CD14-positive monocyte (primary cell): ENCODE data around the gene KRTAP17-1. TPM values are rescaled to one million over a fixed set of nuclear protein-coding genes. Genes with fewer than 3 reads are reported as not detected.

Experiments
- DNase-seq, 3 donors: peaks; one replicate each; pipeline ENCODE4 v3.0.0-alpha.2; 2011 to 2022
- H2AFZ ChIP-seq: 2 replicates; pipeline ENCODE4 v1.6.0; 2012; ENCODE audit warnings: mild to moderate bottlenecking, low read depth, low read length, inconsistent platforms; ENCODE audit not compliant: insufficient read depth, poor library complexity, severe bottlenecking
- H3K27ac ChIP-seq, 2 donors: 1 replicate in 1 of 2; 2 replicates in 1 of 2; pipeline ENCODE4 v1.5.1; 2012 to 2013; ENCODE audit warnings: low read length in 2 of 2, control low read depth in 1 of 2, inconsistent platforms in 1 of 2, low read depth in 1 of 2, mild to moderate bottlenecking in 1 of 2
- H3K27me3 ChIP-seq, 2 donors: one replicate each; pipeline versions ENCODE4 v1.6.0 to v1.6.1; 2011 to 2013; ENCODE audit warnings: low read length in 2 of 2; ENCODE audit not compliant: control insufficient read depth in 2 of 2, insufficient read depth in 2 of 2
- H3K36me3 ChIP-seq, 2 donors: replicated peaks in 1 of 2; 1 replicate in 1 of 2; 2 replicates in 1 of 2; pipeline versions ENCODE4 v1.5.1 to v1.6.1; 2012 to 2013; ENCODE audit warnings: low read length in 2 of 2, control low read depth in 1 of 2, inconsistent platforms in 1 of 2, mild to moderate bottlenecking in 1 of 2; ENCODE audit not compliant: insufficient read depth in 2 of 2, control insufficient read depth in 1 of 2
- H3K4me1 ChIP-seq, 2 donors: 1 replicate in 1 of 2; 2 replicates in 1 of 2; pipeline versions ENCODE4 v1.5.1 to v1.6.1; 2012 to 2013; ENCODE audit warnings: low read length in 2 of 2, control low read depth in 1 of 2, inconsistent platforms in 1 of 2, mild to moderate bottlenecking in 1 of 2, moderate library complexity in 1 of 2; ENCODE audit not compliant: insufficient read depth in 2 of 2, control insufficient read depth in 1 of 2
- H3K4me2 ChIP-seq: replicated peaks from 2 replicates; pipeline ENCODE3; 2012; ENCODE audit warnings: low read length, moderate library complexity, mild to moderate bottlenecking; ENCODE audit not compliant: poor library complexity, severe bottlenecking; ENCODE audit errors: extremely low read depth
- H3K4me3 ChIP-seq, 3 experiments: fragments of 200-600 bp in 1 of 3; sonication (generic) in 1 of 3; replicated peaks in 1 of 3; 1 replicate in 2 of 3; 2 replicates in 1 of 3; pipeline ENCODE4 v1.5.1; 2011 to 2013; ENCODE audit warnings: low read length in 3 of 3, mild to moderate bottlenecking in 3 of 3, control low read depth in 2 of 3, low read depth in 2 of 3, inconsistent platforms in 1 of 3, moderate library complexity in 1 of 3
- H3K79me2 ChIP-seq: 2 replicates; pipeline ENCODE4 v1.6.0; 2012; ENCODE audit warnings: mild to moderate bottlenecking, control low read depth, inconsistent platforms, low read length, moderate library complexity; ENCODE audit not compliant: insufficient read depth
- H3K9ac ChIP-seq: 2 replicates; pipeline ENCODE4 v1.6.0; 2017; ENCODE audit warnings: low read length, mild to moderate bottlenecking; ENCODE audit not compliant: insufficient read depth, poor library complexity, severe bottlenecking
- H3K9me3 ChIP-seq, 2 donors: replicated peaks in 1 of 2; 1 replicate in 1 of 2; 2 replicates in 1 of 2; pipeline versions ENCODE4 v1.5.1 to v1.6.1; 2012 to 2013; ENCODE audit warnings: low read length in 2 of 2, control low read depth in 1 of 2; ENCODE audit not compliant: control insufficient read depth in 1 of 2, insufficient read depth in 1 of 2
- H4K20me1 ChIP-seq: 2 replicates; pipeline ENCODE4 v1.6.0; 2012; ENCODE audit warnings: mild to moderate bottlenecking, low read length, control low read depth, moderate library complexity; ENCODE audit not compliant: insufficient read depth
- H3K27ac Mint-ChIP-seq, 7 donors: one replicate each; pipeline ENCODE4 v1.8.0; 2020; ENCODE audit warnings: mild to moderate bottlenecking in 7 of 7, mixed read lengths in 7 of 7, moderate library complexity in 6 of 7, inconsistent platforms in 2 of 7
- H3K27me3 Mint-ChIP-seq, 3 donors: one replicate each; pipeline ENCODE4 v1.8.0; 2021 to 2022; ENCODE audit warnings: low read depth in 3 of 3, mild to moderate bottlenecking in 3 of 3, mixed read lengths in 3 of 3, moderate library complexity in 3 of 3, inconsistent platforms in 1 of 3
- H3K36me3 Mint-ChIP-seq, 2 donors: one replicate each; pipeline ENCODE4 v1.8.0; 2020; ENCODE audit warnings: mixed read lengths in 2 of 2, inconsistent platforms in 1 of 2, mild to moderate bottlenecking in 1 of 2
- H3K4me1 Mint-ChIP-seq: one replicate; pipeline ENCODE4 v1.8.0; 2020; ENCODE audit warnings: mild to moderate bottlenecking, mixed read lengths
- H3K4me3 Mint-ChIP-seq, 2 donors: one replicate each; pipeline ENCODE4 v1.8.0; 2020; ENCODE audit warnings: mild to moderate bottlenecking in 2 of 2, mixed read lengths in 2 of 2, moderate library complexity in 1 of 2
- H3K9me3 Mint-ChIP-seq, 7 donors: one replicate each; pipeline ENCODE4 v1.8.0; 2020 to 2022; ENCODE audit warnings: mixed read lengths in 7 of 7, mild to moderate bottlenecking in 6 of 7, moderate library complexity in 6 of 7, inconsistent platforms in 2 of 7
- whole genome bisulfite sequencing: methylation state at CpG from one replicate; pipeline ENCODE4 v1.1.5; 2013; ENCODE audit warnings: missing lambda C conversion rate; ENCODE audit not compliant: insufficient coverage; 5-methylcytosine and 5-hydroxymethylcytosine counted together
- intact Hi-C, 2 donors: fragments of 100-400 bp; cut with micrococcal nuclease; formaldehyde crosslinking; loops; one replicate each; pipeline versions ENCODE4 v1.15.0 to v1.15.1; 2023
- polyA plus RNA-seq, 3 donors: library from polyadenylated mRNA; depleted of rRNA in 1 of 3; unstranded in 2 of 3; stranded (reverse) in 1 of 3; fragments of 300-500 nt in 2 of 3; fragments of >200 nt in 1 of 3; fragmentation: Illumina TruSeq in 2 of 3; gene quantifications; 1 replicate in 2 of 3; 2 replicates in 1 of 3; pipeline ENCODE4 v1.2.3, GENCODE V29; 2012 to 2021
- TF ChIP-seq, protein P1 (sequence below): fragments of 200-600 bp; IDR thresholded peaks from one replicate; pipeline ENCODE4 v1.8.0; 2022; ENCODE audit warnings: antibody characterized with exemption, mild to moderate bottlenecking

KRTAP17-1 gene
- polyA plus RNA-seq, 3 donors, result not detected

DNA sequence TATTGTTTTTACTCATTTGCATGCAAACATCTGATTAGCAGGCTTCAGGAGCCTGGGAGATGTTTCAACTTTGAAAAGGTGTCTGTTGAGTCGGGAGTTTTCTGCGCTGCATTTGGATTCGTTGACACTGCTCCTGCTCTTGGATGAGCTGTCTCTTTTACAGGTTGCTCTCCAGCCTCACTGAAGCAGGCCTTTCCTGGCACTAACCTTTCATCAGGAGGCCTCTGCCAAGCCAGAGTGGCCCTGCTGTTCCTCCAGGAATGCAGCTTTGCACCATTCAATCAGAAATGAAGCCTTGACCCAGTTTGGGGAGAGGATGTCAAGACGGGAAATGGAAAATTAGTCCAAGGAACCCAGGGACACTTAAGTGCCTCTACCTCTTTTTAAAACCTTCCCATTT, 12.5 kb downstream of the KRTAP17-1 start:
- Histone ChIP-seq H3K4me3 (no peak overlapping the region), H3K9me3 (peaks cover 0 to 2% of the 10 kb centered on the region in 2 donors), H3K27ac (no peak overlapping the region), H3K4me1 (peaks cover 23 to 26% of the 10 kb centered on the region in 2 donors), H3K4me2 (no peak overlapping the region), H3K27me3 (no peaks in the 10 kb centered on the region), H3K79me2 (no peaks in the 10 kb centered on the region), H4K20me1 (no peaks in the 10 kb centered on the region), H2AFZ (peak overlapping the region; percentile 27), H3K9ac (no peak overlapping the region), H3K36me3 (no peaks in the 10 kb centered on the region)
- TF ChIP-seq, protein P1, sequence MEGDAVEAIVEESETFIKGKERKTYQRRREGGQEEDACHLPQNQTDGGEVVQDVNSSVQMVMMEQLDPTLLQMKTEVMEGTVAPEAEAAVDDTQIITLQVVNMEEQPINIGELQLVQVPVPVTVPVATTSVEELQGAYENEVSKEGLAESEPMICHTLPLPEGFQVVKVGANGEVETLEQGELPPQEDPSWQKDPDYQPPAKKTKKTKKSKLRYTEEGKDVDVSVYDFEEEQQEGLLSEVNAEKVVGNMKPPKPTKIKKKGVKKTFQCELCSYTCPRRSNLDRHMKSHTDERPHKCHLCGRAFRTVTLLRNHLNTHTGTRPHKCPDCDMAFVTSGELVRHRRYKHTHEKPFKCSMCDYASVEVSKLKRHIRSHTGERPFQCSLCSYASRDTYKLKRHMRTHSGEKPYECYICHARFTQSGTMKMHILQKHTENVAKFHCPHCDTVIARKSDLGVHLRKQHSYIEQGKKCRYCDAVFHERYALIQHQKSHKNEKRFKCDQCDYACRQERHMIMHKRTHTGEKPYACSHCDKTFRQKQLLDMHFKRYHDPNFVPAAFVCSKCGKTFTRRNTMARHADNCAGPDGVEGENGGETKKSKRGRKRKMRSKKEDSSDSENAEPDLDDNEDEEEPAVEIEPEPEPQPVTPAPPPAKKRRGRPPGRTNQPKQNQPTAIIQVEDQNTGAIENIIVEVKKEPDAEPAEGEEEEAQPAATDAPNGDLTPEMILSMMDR, result no peak
- Mint-ChIP-seq H3K4me1 (peaks cover 27% of the 10 kb centered on the region), H3K27me3 (peaks cover 0 to 10% (median 6%) of the 10 kb centered on the region in 3 donors), H3K36me3 (no peaks in the 10 kb centered on the region), H3K9me3 (peaks cover 4 to 17% (median 7%) of the 10 kb centered on the region in 7 donors), H3K4me3 (no peak overlapping the region), H3K27ac (no peak overlapping the region)
- no peak for DNase-seq
- 100% methylated on average over 3 of the region's 4 CpGs for WGBS
- intact Hi-C loops, result no loop called here

DNA sequence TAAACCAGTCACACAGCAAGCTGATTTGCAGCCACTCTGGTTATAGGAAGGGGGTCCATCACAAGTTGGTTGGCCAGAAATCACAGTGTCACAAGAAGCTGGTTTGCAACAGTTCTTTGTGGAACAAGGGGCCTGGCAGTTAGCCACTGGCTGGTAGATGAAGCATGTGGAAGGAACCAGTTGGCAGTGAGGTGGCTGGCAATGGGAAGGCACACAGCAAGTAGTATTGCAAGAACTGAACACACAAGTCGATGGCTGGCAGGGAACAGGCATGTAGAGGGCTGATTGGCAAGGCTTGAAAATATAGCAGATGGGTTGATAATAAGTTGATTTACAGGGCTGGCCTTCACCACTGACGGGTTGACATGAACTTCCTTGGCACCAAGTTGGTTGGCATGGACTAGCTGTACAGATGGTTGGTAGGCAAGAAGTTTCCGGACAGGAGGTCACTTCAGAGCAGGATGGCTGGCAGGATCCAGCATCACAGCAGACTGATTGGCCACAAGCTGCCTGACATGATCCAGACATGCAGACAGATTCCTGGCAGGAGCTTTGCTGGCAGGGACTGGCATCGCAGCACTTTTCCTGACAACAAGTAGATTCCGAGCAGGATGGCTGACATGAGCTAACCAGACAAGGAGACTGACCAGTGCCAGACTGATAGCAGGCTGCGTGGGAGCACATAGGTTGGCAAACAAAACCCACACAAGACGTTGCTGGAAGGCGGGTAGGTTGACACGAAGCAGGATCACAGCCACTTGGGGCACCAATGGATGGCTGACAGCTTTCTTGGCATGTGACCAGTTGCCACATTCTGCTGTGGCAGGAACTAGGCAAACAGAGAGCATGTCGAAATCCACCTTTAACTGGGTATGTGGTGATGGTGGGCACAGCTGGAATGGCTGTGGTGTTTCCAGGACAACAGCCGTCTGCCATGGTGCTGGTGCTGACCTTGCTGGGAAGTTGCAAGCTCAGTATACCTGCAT, 13.3 kb downstream of the KRTAP17-1 start, which contains the start of gene KRTAP29-1:
TSS of gene KRTAP29-1 (minus strand) at position 936 of the 986 bp plus-strand sequence. CDS start at position 936, 0 bp downstream.
- 46% methylated on average over 11 of the region's 11 CpGs for WGBS
- Histone ChIP-seq H2AFZ (peak within 1 kb of the TSS; percentile 27), H3K36me3 (no peaks in the 10 kb centered on the region), H4K20me1 (no peaks in the 10 kb centered on the region), H3K79me2 (no peaks in the 10 kb centered on the region), H3K9ac (no peak within 1 kb of the TSS), H3K27me3 (no peaks in the 10 kb centered on the region), H3K4me1 (peaks cover 17 to 18% of the 10 kb centered on the region in 2 donors), H3K4me3 (no peak within 1 kb of the TSS), H3K9me3 (peaks cover 0 to 2% of the 10 kb centered on the region in 2 donors), H3K27ac (no peak within 1 kb of the TSS), H3K4me2 (no peak within 1 kb of the TSS)
- Mint-ChIP-seq H3K27ac (no peak within 1 kb of the TSS), H3K4me3 (no peak within 1 kb of the TSS), H3K4me1 (peaks cover 20% of the 10 kb centered on the region), H3K27me3 (peaks cover 0 to 10% (median 6%) of the 10 kb centered on the region in 3 donors), H3K9me3 (peaks cover 2 to 13% (median 6%) of the 10 kb centered on the region in 7 donors), H3K36me3 (no peaks in the 10 kb centered on the region)
- intact Hi-C loops, result no loop called here
- TF ChIP-seq, protein P1, result no peak
- DNase-seq, result peak in 1 of 3 donors; percentile 13
